A673 (cell line): ENCODE measurements around the gene TATDN2.

Experiments
- CTCF ChIP-seq: fragments of 300-800, 200-600 bp; sonication (generic); conservative IDR thresholded peaks from 2 replicates; pipeline ENCODE4 v1.5.1; 2017; ENCODE audit warnings: low read depth, mild to moderate bottlenecking, antibody characterized with exemption, low read length, moderate library complexity, mixed read lengths
- EZH2 ChIP-seq: fragments of 200-600 bp; sonication (generic); IDR thresholded peaks from 2 replicates; pipeline ENCODE4 v1.6.1; 2017; ENCODE audit warnings: borderline replicate concordance, low read depth, mild to moderate bottlenecking, mixed read lengths, antibody characterized with exemption, low read length; ENCODE audit not compliant: poor library complexity, severe bottlenecking

GRCh38 chr3:10312391-10312790 lies 64.1 kb downstream of the TATDN2 start:
- no peak for TF ChIP-seq CTCF
- no peak for TF ChIP-seq EZH2
